Mesendoderm (in vitro differentiated cells): ENCODE measurements around the gene AKT1.

Experiments used
- DNase-seq: peaks from one replicate; pipeline ENCODE4 v3.0.0; 2013
- H2AK5ac ChIP-seq: 2 replicates; pipeline ENCODE4 v1.6.1; 2013; ENCODE audit warnings: low read length, inconsistent platforms
- H2BK120ac ChIP-seq: 2 replicates; pipeline ENCODE4 v1.6.1; 2013; ENCODE audit warnings: low read depth, mild to moderate bottlenecking, low read length, moderate library complexity, mixed read lengths
- H2BK15ac ChIP-seq: replicated peaks from 2 replicates; pipeline ENCODE4 v1.6.1; 2013; ENCODE audit warnings: low read depth, mild to moderate bottlenecking, moderate library complexity
- H2BK5ac ChIP-seq: 2 replicates; pipeline ENCODE4 v1.6.1; 2013; ENCODE audit warnings: low read length, inconsistent platforms
- H3K18ac ChIP-seq: 2 replicates; pipeline ENCODE4 v1.6.1; 2013; ENCODE audit warnings: mild to moderate bottlenecking, low read length, mixed read lengths
- H3K23ac ChIP-seq: one replicate; pipeline ENCODE4 v1.6.1; 2013; ENCODE audit warnings: low read length
- H3K27ac ChIP-seq: 2 replicates; pipeline ENCODE4 v1.5.1; 2013; ENCODE audit warnings: low read depth, mild to moderate bottlenecking, inconsistent platforms, low read length, moderate library complexity
- H3K27me3 ChIP-seq: 2 replicates; pipeline ENCODE4 v1.6.1; 2013; ENCODE audit warnings: low read length, control low read depth, mild to moderate bottlenecking, inconsistent platforms; ENCODE audit not compliant: insufficient read depth, poor library complexity
- H3K36me3 ChIP-seq: 2 replicates; pipeline ENCODE4 v1.6.1; 2013; ENCODE audit warnings: low read length, inconsistent platforms; ENCODE audit not compliant: control insufficient read depth, insufficient read depth
- H3K4ac ChIP-seq: one replicate; pipeline ENCODE4 v1.6.1; 2013; ENCODE audit warnings: low read depth, mild to moderate bottlenecking, low read length, moderate library complexity
- H3K4me1 ChIP-seq: 2 replicates; pipeline ENCODE4 v1.6.1; 2013; ENCODE audit warnings: low read depth, low read length, inconsistent platforms; ENCODE audit not compliant: control insufficient read depth
- H3K4me2 ChIP-seq: 2 replicates; pipeline ENCODE4 v1.6.1; 2013; ENCODE audit warnings: low read length
- H3K4me3 ChIP-seq: 2 replicates; pipeline ENCODE4 v1.5.1; 2013; ENCODE audit warnings: mild to moderate bottlenecking, low read length
- H3K56ac ChIP-seq: one replicate; pipeline ENCODE4 v1.6.1; 2013; ENCODE audit warnings: low read length
- H3K79me1 ChIP-seq: 2 replicates; pipeline ENCODE4 v1.6.1; 2013; ENCODE audit warnings: low read length, inconsistent platforms
- H3K79me2 ChIP-seq: 2 replicates; pipeline ENCODE4 v1.6.1; 2013; ENCODE audit warnings: mild to moderate bottlenecking, low read length; ENCODE audit not compliant: control insufficient read depth, insufficient read depth
- H3K9ac ChIP-seq: 2 replicates; pipeline ENCODE4 v1.6.1; 2013; ENCODE audit warnings: low read length, inconsistent platforms
- H4K5ac ChIP-seq: one replicate; pipeline ENCODE4 v1.6.1; 2013; ENCODE audit warnings: low read length
- H4K8ac ChIP-seq: one replicate; pipeline ENCODE4 v1.6.1; 2013; ENCODE audit warnings: low read depth, mild to moderate bottlenecking, control low read depth, low read length, moderate library complexity
- WGBS: extraction: QIAGEN DNeasy Blood & Tissue Kit; methylation state at CpG from one replicate; pipeline ENCODE4 v1.1.7; 2013; ENCODE audit warnings: low lambda C conversion rate, missing lambda C conversion rate; ENCODE audit not compliant: insufficient coverage; ENCODE audit errors: extremely low coverage; 5-methylcytosine and 5-hydroxymethylcytosine counted together

Gene AKT1

DNA sequence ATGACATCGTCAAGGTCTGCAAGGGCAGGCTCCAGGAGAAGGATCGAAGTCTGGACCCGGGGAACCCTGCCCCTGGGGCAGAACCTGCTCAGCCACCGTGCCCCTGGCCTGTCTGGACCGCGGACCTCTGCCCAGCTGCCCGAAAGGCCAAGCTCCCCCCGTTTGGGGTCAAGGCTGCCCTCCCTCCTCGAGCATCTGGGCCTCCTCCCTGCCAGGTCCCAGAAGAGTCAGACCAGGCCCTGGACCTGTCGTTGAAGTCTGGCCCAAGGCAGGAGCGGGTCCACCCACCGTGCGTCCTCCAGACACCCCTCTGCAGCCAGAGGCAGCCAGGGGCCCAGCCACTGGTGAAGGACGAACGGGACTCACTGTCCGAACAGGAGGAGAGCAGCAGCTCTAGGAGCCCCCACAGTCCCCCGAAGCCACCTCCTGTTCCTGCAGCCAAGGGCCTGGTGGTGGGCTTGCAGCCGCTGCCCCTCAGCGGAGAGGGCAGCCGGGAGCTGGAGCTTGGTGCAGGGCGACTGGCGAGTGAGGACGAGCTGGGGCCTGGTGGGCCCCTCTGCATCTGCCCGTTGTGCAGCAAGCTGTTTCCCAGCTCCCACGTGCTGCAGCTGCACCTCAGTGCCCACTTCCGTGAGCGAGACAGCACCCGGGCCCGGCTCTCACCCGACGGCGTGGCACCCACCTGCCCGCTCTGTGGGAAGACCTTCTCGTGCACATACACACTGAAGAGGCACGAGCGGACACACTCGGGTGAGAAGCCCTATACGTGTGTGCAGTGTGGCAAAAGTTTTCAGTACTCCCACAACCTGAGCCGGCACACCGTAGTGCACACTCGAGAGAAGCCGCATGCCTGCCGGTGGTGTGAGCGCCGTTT lies 6.2 kb upstream of the AKT1 start:
- Histone ChIP-seq H2BK15ac (no peak overlapping the region), H3K4me2 (peak overlapping the region; percentile 84), H2BK120ac (no peak overlapping the region), H3K36me3 (no peaks in the 10 kb centered on the region), H3K79me1 (no peaks in the 10 kb centered on the region), H4K8ac (no peak overlapping the region), H3K4ac (no peak overlapping the region), H3K27me3 (peaks cover 7% of the 10 kb centered on the region), H3K4me1 (no peaks in the 10 kb centered on the region), H3K9ac (peak overlapping the region; percentile 56), H2AK5ac (no peak overlapping the region), H3K27ac (no peak overlapping the region), H3K18ac (no peak overlapping the region), H2BK5ac (no peak overlapping the region), H4K5ac (no peak overlapping the region), H3K23ac (peak overlapping the region; percentile 18), H3K79me2 (no peaks in the 10 kb centered on the region), H3K4me3 (no peak overlapping the region), H3K56ac (peak overlapping the region; percentile 52)
- WGBS: no CpG with 5 or more reads among the region's 45 CpGs
- DNase-seq: no peak

DNA sequence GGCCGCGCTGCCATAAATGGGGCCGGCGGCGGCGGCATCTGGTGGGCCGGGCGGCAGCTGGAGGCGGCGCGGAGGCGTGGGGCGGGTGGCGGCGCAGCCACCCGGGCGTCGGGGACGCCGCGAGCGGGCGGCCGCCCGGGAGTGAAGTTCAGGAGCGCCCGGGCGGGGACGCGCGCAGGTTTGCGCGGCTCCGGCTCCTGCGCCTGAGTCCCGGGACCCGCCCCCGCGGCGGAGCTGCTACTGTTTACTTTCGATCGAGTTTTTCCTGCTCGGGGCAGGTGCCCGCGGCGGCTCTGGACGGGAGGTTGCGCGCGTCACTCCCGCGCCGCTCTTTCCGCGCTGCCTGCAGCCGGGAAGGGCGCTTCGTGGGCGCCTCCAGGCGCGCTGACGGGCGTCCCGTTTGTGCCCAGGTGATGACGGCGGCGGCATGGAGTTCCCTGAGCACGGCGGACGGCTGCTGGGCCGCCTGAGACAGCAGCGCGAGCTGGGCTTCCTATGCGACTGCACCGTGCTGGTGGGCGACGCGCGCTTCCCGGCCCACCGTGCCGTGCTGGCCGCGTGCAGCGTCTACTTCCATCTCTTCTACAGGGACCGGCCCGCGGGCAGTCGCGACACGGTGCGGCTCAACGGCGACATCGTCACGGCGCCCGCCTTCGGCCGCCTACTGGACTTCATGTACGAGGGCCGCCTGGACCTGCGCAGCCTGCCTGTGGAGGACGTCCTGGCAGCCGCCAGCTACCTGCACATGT lies 5.4 kb upstream of the AKT1 start, which contains the start of gene ZBTB42:
Gene ZBTB42 (plus strand): TSS at position 331 of the 749 bp plus-strand sequence. CDS start 97 bp downstream, at position 428.
- Histone ChIP-seq H2BK15ac (no peak within 1 kb of the TSS), H3K36me3 (no peaks in the 10 kb centered on the region), H3K27ac (no peak within 1 kb of the TSS), H3K56ac (peak within 1 kb of the TSS; percentile 70), H3K18ac (peak within 1 kb of the TSS; percentile 4), H3K79me1 (no peaks in the 10 kb centered on the region), H2BK120ac (no peak within 1 kb of the TSS), H3K4me3 (peak within 1 kb of the TSS; percentile 55), H3K4ac (no peak within 1 kb of the TSS), H4K5ac (no peak within 1 kb of the TSS), H3K27me3 (peaks cover 7% of the 10 kb centered on the region), H2AK5ac (no peak within 1 kb of the TSS), H3K9ac (peak within 1 kb of the TSS; percentile 78), H3K23ac (peak within 1 kb of the TSS; percentile 18), H3K4me1 (peaks cover 4% of the 10 kb centered on the region), H4K8ac (peak within 1 kb of the TSS; percentile 68), H2BK5ac (no peak within 1 kb of the TSS), H3K4me2 (peak within 1 kb of the TSS; percentile 84), H3K79me2 (no peaks in the 10 kb centered on the region)
- peak; percentile 42 for DNase-seq
- no CpG with 5 or more reads among the region's 105 CpGs for WGBS

DNA sequence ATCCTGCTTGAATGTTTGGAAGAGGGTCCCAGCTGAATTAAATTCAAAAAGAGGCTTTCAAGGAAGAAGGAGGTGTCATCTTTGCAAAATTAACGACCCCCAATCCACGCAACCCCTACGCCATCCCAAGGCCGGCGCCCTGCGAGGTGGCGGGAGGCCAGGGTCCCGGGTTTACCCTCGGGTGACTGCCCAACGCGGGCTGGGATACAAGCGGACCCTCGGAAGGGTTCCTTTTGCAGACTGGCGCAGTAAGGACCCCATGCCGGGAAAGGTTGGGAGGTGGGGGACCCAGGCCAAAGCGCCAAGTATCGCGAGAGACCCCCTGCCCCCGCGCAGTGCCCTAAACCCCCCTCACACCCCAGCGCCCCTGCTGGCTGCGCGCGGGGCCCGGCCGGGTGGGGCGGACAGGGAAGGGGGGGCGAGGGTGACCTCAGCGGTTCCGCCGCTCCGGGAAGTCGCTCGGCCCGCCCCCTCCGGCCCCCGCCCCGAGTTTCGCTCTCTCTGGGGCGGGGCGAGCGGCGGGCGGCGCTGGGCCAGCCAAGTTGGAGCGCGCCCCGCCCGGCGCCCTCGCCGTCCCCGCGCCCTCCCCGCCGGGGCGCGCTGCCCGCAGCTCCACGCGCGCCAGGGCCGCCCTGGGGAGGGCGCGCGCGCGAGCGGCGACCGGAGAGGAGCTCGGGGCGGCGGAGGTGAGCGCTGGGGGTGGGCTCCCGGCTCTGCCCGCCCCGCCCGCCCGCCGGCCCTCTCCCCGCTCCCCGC lies 4.6 kb upstream of the AKT1 start:
- no CpG with 5 or more reads among the region's 83 CpGs for WGBS
- Histone ChIP-seq H3K56ac (peak overlapping the region; percentile 70), H3K79me2 (no peaks in the 10 kb centered on the region), H2BK15ac (no peak overlapping the region), H4K5ac (no peak overlapping the region), H3K18ac (peak overlapping the region; percentile 18), H3K27ac (no peak overlapping the region), H3K27me3 (peaks cover 7% of the 10 kb centered on the region), H3K23ac (no peak overlapping the region), H4K8ac (peak overlapping the region; percentile 68), H2BK120ac (no peak overlapping the region), H3K36me3 (no peaks in the 10 kb centered on the region), H3K4me3 (peak overlapping the region; percentile 55), H3K9ac (peak overlapping the region; percentile 78), H2AK5ac (no peak overlapping the region), H3K4me1 (peaks cover 4% of the 10 kb centered on the region), H3K79me1 (no peaks in the 10 kb centered on the region), H3K4ac (no peak overlapping the region), H2BK5ac (no peak overlapping the region), H3K4me2 (peak overlapping the region; percentile 39)
- DNase-seq: peak; percentile 73

DNA sequence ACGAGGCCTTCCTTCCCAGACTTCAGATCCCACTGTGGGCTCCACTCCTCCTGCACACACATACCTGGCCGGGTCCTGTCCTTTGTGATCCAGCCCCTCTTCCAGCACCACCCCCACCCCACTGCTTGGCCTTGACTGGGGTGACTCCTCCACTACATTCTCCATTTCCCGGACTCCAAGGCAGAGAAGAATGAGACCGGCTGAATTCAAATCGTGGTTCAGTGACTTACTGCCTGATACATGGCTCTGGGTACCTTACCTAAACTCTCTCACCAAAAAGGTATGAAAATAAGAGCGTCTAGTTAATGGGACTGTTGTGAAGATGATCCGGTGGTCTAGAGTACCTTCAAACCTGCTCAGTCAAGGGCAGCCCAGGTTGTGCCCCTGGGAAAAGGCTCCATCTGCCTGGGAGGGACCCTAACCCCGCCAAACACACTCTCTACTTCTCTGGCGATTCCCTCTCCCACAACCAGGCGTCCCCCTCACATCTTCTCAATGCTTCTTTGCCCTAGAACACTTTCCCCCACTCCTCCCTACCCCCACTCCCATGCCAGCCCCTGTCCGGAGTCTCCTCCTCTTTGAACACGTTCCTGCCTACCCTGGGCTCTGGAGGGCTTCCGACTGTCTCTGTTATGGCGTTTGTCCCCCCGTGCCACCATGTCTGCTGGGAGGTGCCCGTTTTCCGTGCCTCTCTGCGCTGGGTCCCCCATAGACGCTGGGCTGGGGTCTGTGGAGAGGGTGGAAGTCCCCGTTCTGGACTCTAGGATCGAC lies 3.9 kb upstream of the AKT1 start:
- H3K18ac ChIP-seq: peak overlapping the region; percentile 18
- no peak overlapping the region for H2AK5ac ChIP-seq
- peak overlapping the region; percentile 39 for H3K4me2 ChIP-seq
- peak; percentile 84 for DNase-seq
- peak overlapping the region; percentile 70 for H3K56ac ChIP-seq
- no peak overlapping the region for H4K5ac ChIP-seq
- peaks cover 7% of the 10 kb centered on the region for H3K27me3 ChIP-seq
- no peaks in the 10 kb centered on the region for H3K79me1 ChIP-seq
- peak overlapping the region; percentile 55 for H3K4me3 ChIP-seq
- H2BK5ac ChIP-seq: no peak overlapping the region
- H3K4ac ChIP-seq: no peak overlapping the region
- peak overlapping the region; percentile 78 for H3K9ac ChIP-seq
- H3K36me3 ChIP-seq: no peaks in the 10 kb centered on the region
- H3K4me1 ChIP-seq: peaks cover 4% of the 10 kb centered on the region
- no peak overlapping the region for H2BK15ac ChIP-seq
- H4K8ac ChIP-seq: peak overlapping the region; percentile 68
- WGBS: no CpG with 5 or more reads among the region's 21 CpGs
- no peaks in the 10 kb centered on the region for H3K79me2 ChIP-seq
- H2BK120ac ChIP-seq: no peak overlapping the region
- no peak overlapping the region for H3K23ac ChIP-seq
- no peak overlapping the region for H3K27ac ChIP-seq
